ENCODE data around the gene SCAPER. TPM values are rescaled to one million over a fixed set of nuclear protein-coding genes. Genes with fewer than 3 reads are reported as not detected.
"Not testable (repeated sequence)": the region's sequence is repeated elsewhere in the genome, so short reads cannot be mapped to it uniquely, and the experiment has no call there.

Gene SCAPER
- total RNA-seq, 2 experiments from 2014 or later, result 18.6 to 19.8 TPM

DNA sequence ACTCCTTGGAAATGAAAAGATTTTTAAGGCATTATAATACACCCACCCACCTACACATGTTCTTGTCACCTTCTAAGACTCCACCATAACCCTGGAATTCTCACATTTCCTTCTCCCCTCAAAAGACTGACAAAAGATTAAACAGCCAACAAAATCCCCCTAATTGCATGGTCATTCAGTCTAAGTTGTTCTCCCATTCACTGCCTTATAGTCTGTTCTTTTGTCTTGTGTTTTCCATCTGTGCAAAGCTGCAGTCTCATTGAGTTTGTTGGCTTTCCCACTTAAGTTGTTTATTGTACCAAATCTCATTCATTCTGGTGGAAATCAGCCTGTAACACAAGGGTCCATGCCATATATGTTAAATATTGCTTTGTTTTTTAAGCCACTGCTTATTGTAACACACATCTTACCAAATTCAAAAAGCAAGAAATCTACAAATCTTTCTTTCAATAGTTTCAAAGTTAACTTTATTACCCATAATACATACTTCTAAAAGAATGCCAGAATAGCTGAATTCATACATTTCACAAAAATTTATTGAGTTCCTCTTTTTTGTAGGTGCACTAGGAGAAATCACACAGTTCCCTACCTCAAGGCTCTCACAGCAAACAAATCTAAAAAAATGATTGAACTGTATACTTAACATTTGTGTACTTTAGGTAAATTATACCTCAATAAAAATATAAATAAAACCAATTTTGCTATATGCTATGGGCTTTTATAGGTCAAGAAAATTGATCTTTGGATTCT is 24.0 kb upstream of the SCAPER start:
- CTCF ChIA-PET, result no interaction called here
- POLR2A ChIA-PET, result no interaction called here

DNA sequence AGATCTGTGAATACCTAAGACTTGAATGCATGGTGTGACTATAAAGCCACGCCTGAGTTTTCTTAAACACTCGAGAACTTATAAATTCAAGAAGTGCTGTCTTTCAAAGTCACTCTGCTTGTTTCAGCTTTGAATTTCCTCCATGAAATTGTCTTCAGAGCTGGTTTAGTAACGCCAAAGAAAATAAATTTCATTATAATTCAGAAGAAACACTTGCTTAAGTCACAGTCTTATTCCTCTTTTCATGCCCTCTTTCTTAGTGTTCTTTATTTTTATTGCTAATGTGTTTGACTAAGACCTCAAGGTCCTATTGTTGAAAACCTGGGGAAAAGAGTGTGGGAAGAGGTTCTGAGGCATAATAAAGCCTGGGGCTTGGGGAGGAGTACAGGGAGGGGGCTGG is 23.1 kb upstream of the SCAPER start:
- ChIA-PET POLR2A (no interaction called here), CTCF (no interaction called here)

DNA sequence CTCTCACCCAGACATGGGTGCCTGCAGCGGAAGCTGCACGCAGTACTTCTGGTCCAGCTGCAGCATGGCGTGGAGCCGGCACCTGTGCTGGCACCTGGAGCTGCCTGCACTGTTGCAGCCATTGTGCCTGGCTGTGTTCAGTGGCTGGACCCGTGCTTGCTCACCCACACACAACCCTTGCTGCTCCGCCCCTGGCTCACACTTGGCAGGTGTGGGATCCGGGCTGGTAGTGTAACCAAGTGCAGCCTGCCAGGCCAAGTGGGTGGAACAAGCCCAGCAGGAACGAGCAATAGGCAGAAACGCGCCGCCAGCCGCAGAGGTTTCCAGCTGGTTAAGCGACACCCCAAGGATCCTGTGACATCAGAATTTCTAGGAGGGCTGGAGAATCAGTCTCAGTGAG is 11.2 kb upstream of the SCAPER start:
- POLR2A ChIA-PET, result no interaction called here

DNA sequence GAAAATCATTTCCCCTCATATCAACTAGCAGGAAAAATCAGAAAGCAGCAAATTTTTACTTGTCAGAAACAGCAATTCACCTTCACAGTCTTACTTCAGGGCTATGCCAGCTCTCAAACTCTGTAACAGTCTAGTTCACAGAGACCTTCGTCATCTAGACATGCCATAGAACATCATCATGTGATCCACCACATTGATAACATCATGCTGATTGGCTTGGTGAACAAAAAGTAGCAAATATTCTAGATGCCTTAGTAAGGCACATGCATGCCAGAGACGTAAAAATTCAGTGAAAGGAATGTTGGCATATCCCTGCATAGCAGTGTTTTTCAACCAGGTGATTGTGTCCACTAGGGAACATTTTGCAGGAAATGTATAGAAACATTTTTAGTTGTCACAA is 8.6 kb upstream of the SCAPER start:
- CTCF ChIA-PET, result no interaction called here
- POLR2A ChIA-PET, result no interaction called here

More for the DNA sequence above, 11.2 kb upstream of the SCAPER start:
- CTCF ChIA-PET, result no interaction called here

DNA sequence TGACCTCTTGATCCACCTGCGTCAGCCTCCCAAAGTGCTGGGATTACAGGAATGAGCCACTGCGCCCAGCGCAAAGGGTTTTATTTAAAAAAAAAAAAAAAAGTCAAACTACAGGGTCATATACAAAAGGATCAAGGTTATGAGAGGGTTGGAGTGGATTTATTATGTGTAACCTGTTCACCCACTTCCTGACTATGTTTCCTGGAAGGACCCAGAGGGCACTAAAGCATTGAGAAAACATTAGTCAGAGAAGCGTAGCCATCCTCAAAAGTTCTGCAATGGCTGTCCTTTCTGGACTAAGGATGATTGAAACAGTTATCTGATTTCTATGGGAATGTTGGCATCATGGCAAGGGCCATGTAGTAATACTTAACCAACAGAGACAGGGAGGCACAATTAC is 7.3 kb upstream of the SCAPER start:
- ChIA-PET POLR2A (no interaction called here), CTCF (no interaction called here)

DNA sequence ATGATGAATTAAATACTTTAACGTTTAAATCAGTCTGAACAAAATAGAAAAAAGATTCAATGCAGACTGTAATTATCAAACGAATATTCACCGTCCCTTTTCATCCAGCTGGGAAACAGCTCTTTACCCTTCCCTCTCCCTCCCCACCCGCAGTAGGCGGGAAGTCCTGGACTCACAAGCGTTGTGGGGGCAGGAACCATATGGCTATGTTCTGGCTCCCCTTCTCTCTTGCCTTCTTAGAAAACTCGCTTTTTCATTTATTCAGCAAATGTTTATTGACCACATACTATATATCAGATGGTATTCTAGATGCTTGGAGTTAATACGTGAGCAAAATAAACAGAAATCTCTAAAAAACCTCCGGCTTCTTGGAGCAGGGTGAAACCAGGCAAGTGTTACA is 715 bp upstream of the SCAPER start:
- ChIA-PET POLR2A (interaction anchor here (0.8 kb wide), 1 partner anchor 226 kb away, joined by 3 read pairs; no protein-coding TSS in a partner anchor), CTCF (interaction anchor here (1.0 kb wide), 1 partner anchor 67 kb away, joined by 3 read pairs; no protein-coding TSS in a partner anchor)

DNA sequence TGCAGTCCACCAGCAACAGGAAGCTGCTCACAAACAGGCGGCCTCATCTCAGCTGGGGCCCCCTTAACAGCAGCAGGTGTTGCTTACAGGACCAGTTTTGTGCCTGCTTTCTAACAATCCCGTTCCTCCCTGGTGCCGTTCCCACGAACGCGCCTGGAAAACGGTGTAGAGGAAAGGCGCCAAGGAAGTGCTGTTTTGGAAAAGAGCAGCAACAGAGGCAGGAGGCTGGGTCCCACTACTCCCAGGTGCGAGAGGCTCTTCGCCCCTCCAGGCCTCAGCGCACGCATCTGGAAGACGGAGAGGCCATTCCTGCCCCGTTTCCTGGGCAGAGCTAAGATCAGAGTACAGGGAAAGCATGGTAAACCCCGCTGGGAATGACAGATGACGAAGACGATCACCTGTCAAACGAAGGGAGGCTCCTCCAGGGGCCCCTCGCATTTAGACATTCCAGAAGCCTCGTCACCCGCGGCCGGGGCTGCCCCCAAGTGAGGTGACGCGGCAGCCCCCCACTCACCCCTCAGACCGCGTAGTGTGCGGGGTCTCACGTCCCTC is 603 bp downstream of the SCAPER start:
- CTCF ChIA-PET, result interaction anchor here (1.3 to 1.6 kb wide), 2 partner anchors 85 to 639 kb away, joined by 3 to 4 read pairs; no protein-coding TSS in a partner anchor
- POLR2A ChIA-PET, result interaction anchor here (0.5 to 1.1 kb wide), 3 partner anchors 10 to 119 kb away, joined by 3 to 5 read pairs (median 4); partner anchors contain the start of gene RCN2

DNA sequence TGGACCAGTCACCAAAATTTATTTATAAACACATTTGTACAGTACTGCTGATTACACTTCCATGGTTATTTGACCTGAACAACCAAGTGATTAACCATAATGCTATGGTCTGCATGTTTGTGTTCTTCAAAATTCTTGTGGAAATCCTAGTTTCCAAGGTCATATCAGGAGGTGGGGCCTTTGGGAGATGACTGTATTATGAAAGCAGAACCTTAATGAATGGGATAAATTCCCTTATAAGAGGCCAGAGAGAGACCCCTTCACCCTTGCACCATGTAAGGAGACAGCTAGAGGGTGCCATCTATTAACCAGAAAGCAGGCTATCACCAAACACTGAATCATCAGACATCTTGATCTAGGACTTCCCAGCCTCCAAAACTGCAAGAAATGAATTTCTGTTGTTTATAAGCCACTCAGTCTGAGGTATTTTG is 1.9 kb downstream of the SCAPER start:
- ChIA-PET POLR2A (interaction anchor here (0.8 to 1.0 kb wide), 2 partner anchors 32 to 592 kb away, joined by 3 read pairs; partner anchors contain the start of gene ETFA), CTCF (interaction anchor here (0.7 to 1.6 kb wide), 4 partner anchors 28 to 640 kb away, joined by 3 to 5 read pairs (median 4); partner anchors contain the start of gene RCN2)

DNA sequence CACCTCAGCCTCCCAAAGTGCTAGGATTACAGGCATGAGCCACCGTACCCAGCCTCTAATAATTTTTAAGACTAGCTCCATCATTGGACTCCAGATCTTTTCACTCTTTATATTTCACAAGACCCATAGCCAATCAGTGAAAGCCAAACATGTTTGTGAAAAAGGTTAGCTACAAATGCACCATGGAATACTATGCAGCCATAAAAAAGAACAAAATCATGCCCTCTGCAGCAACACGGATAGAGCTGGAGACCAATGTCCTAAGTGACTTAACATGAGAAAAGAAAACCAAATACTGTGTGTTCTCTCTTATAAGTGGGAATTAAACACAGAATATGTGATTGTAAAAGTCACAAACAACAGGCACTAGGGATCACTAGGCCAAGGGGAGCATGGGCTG is 3.2 kb downstream of the SCAPER start:
- POLR2A ChIA-PET, result no interaction called here
- CTCF ChIA-PET, result interaction anchor here (1.6 kb wide), 1 partner anchor 29 kb away, joined by 5 read pairs; the partner anchor contains the start of gene RCN2

DNA sequence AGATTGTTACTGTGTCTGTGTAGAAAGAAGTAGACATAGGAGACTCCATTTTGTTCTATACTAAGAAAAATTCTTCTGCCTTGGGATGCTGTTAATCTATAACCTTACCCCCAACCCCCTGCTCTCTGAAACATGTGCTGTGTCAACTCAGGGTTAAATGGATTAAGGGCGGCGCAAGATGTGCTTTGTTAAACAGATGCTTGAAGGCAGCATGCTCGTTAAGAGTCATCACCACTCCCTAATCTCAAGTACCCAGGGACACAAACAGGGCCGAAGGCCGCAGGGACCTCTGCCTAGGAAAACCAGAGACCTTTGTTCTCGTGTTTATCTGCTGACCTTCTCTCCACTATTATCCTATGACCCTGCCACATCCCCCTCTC is 5.2 kb downstream of the SCAPER start:
- CTCF ChIA-PET, POLR2A ChIA-PET: not testable (repeated sequence)

DNA sequence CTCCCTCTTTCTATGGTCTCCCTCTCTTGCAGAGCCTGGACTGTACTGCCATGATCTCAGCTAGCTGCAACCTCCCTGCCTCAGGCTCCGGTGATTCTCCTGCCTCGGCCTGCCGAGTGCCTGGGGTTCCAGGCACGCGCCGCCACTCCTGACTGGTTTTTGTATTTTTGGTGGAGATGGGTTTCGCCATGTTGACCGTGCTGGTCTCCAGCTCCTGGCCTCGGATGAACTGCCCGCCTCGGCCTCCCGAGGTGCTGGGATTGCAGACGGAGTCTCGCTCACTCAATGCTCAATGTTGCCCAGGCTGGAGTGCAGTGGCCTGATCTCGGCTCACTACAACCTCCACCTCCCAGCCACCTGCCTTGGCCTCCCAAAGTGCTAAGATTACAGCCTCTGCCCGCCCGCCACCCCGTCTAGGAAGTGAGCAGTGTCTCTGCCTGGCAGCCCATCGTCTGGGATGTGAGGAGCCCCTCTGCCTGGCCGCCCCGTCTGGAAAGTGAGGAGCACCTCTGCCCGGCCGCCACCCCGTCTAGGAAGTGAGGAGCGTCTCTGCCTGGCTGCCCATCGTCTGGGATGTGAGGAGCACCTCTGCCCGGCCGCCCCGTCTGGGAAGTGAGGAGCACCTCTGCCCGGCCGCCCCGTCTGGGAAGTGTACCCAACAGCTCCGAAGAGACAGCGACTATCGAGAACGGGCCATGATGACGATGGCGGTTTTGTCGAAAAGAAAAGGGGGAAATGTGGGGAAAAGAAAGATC is 5.8 kb downstream of the SCAPER start:
- CTCF ChIA-PET, result not testable (repeated sequence)

DNA sequence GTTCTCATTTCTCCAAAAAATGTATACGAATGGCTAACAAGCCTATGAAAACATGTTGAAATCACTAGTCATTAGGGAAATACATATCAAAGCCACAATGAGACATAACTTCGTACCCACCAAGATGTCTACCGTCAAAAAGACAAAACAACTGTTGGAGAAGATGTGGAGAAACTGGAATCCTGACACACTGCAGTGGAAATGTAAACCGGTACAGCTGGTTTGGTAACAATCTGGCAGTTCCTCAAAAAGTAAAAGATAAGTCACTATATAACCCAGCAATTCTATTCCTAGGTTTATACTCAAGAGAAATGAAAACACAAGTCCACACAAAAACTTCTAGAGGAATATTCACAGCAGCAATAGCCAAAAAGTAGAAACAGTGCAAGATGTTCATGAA is 7.0 kb downstream of the SCAPER start:
- ChIA-PET POLR2A (no interaction called here), CTCF (no interaction called here)

More for the DNA sequence above, 5.8 kb downstream of the SCAPER start:
- POLR2A ChIA-PET, result not testable (repeated sequence)

DNA sequence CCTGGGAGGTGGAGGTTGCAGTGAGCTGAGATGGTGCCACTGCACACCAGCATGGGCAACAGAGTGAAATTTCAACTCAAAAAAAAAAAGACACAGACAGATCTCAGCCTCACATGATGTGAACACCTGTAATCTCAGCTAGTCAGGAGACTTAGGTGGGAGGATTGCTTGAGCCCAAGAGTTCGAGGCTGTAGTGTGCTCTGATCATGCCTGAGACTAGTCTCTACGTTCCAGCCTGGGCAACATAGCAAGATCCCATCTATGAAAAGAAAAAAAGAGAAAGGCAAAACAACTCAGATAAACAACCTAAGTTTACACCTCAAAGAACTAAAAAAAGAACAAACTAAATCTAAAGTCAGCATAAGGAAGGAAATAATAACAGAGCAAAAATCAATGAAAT is 11.0 kb downstream of the SCAPER start:
- ChIA-PET CTCF (no interaction called here), POLR2A (interaction anchor here (0.6 kb wide), 1 partner anchor 10 kb away, joined by 4 read pairs; no protein-coding TSS in a partner anchor)

DNA sequence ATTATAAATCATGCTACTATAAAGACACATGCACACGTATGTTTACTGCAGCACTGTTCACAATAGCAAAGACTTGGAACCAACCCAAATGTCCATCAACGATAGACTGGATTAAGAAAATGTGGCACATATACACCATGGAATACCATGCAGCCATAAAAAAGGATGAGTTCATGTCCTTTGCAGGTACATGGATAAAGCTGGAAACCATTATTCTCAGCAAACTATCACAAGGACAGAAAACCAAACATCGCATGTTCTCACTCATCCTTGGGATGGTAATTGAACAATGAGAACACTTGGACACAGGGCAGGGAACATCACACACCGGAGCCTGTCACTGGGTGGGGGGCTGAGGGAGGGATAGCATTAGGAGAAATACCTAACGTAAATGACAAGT is 12.3 kb downstream of the SCAPER start:
- CTCF ChIA-PET, POLR2A ChIA-PET: not testable (repeated sequence)

DNA sequence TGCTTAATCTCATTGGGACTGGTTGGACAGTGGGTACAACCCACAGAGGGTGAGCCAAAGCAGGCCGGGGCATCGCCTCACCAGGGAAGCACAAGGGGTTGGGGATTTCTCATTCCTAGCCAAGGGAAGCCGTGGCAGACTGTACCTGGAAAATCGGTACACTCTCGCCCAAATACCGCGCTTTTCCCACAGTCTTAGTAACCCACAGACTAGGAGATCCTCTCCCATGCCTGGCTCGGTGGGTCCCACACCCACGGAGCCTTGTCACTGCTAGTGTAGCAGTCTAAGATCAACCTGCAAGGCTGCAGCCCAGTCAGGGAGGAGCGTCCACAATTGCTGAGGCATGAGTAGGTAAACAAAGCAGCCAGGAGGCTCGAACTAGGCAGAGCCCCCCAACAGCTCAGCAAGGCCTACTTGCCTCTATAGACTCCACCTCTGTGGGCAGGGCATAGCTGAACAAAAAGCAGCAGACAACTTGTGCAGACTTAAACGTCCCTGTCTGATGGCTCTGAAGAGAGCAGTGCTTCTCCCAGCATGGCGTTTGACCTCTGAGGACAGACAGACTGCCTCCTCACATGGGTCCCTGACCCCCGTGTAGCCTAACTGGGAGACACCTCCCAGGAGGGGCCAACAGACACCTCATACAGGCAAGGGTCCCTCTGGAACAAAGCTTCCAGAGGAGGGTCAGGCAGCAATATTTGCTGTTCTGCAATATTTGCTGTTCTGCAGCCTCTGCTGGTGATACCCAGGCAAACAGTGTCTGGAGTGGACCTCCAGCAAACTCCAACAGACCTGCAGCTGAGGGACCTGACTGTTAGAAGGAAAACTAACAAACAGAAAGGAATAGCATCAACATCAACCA is 17.6 kb downstream of the SCAPER start:
- POLR2A ChIA-PET, CTCF ChIA-PET: not testable (repeated sequence)

DNA sequence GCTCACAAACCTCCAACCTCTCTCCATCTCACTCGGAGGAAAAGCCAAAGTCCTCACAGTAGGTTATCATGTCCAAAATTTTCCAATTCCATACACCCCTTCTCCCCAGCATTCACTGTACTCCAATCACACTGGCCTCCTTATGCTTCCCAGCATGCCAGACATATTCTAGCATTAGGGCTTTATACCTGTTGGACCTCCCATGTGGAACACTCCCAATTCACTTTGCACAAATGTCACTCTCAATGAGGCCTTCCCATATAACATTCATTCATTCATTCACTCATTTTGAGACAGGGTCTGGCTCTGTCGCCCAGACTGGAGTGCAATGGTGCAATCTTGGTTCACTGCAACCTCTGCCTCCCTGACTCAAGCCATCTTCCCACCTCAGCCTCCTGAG is 19.9 kb downstream of the SCAPER start:
- ChIA-PET POLR2A (no interaction called here), CTCF (no interaction called here)

DNA sequence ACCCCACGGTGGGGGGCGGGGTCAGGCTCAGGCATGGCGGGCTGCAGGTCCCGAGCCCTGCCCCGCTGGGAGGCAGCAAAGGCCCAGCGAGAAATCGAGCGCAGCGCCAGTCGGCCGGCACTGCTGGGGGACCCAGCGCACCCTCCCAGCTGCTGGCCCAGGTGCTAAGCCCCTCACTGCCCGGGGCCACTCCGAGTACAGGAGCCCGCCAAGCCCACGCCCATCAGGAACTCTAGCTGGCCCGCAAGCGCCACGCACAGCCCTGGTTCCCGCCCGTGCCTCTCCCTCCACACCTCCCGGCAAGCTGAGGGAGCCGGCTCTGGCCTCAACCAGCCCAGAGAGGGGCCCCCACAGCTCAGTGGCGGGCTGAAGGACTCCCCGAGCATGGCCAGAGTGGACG is 29.2 kb downstream of the SCAPER start:
- ChIA-PET CTCF (no interaction called here), POLR2A (interaction anchor here (0.6 kb wide), 1 partner anchor 68 kb away, joined by 3 read pairs; no protein-coding TSS in a partner anchor)

DNA sequence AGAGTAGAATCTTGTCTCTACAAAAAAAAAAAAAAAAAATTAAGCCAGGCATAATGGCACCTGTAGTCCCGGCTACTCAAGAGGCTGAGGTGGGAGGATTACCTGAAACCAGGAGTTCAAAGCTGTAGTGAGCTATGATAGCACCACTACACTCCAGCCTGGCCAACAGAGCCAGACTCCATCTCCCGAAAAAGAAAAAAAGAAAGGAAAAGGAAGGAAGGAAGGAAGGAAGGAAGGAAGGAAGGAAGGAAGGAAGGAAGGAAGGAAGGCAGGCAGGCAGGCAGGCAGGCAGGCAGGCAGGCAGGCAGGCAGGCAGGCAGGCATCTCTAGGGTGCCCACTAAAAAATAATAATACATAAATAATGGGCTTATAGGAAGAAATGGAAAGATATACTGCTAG is 32.1 kb downstream of the SCAPER start:
- POLR2A ChIA-PET, CTCF ChIA-PET: not testable (repeated sequence)

DNA sequence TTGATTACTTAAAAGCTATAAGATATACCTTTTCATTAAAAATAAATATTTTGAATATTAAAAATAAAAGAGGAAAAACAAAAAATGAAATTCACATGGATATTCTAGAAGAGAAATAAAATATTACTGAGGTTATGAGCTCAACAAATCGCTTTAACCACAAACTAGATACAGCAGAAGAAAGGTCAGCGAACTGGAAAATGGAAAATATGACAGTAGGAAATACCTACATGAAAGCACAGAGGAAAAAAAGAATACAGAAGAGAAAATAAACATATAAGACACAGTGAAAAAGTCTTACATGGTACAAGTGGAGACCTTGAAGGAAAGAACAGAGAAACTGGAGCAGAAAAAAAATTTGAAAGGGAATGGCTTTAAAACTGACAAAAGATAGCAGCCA is 33.2 kb downstream of the SCAPER start:
- CTCF ChIA-PET, result interaction anchor here (0.7 kb wide), 2 partner anchors 31 to 989 kb away, joined by 3 read pairs; no protein-coding TSS in a partner anchor
- POLR2A ChIA-PET, result no interaction called here

DNA sequence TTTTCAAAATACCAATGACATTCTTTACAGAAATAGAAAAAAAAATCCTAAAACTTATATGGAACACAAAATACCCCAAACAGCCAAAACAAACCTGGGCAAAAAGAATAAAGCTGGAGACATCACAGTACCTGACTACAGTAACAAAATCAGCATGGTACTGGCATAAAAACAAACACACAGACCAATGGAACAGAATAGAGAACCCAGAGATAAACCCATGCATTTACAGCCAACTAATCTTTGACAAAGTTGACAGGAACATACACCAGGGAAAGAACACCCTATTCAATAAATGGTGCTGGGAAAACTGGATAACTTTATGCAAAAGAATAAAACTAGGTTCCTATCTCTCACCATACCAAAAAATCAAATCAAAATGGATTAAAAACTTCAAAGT is 36.4 kb downstream of the SCAPER start:
- ChIA-PET POLR2A (no interaction called here), CTCF (no interaction called here)
